H9 (cell line): ENCODE data around the gene OOSP4B. TPM values are rescaled to one million over a fixed set of nuclear protein-coding genes. Genes with fewer than 3 reads are reported as not detected.

ENCODE experiments used
- DNase-seq: peaks from one replicate; pipeline ENCODE4 v3.0.0-alpha.2; 2017
- H2AFZ ChIP-seq: one replicate; pipeline ENCODE4 v1.6.1; 2013; ENCODE audit warnings: mild to moderate bottlenecking, low read length, control low read depth, moderate library complexity
- H2AK5ac ChIP-seq: 2 replicates; pipeline ENCODE4 v1.6.1; 2013; ENCODE audit warnings: low read length, control low read depth, mixed read lengths; ENCODE audit not compliant: insufficient read length
- H2BK120ac ChIP-seq: one replicate; pipeline ENCODE4 v1.6.1; 2013; ENCODE audit warnings: low read depth, mild to moderate bottlenecking, low read length, control low read depth, inconsistent platforms; ENCODE audit not compliant: poor library complexity, severe bottlenecking
- H2BK12ac ChIP-seq: 2 replicates; pipeline ENCODE4 v1.6.1; 2013; ENCODE audit warnings: low read length, control low read depth, mixed read lengths, low read depth; ENCODE audit not compliant: insufficient read length
- H2BK15ac ChIP-seq: 2 replicates; pipeline ENCODE4 v1.6.1; 2013; ENCODE audit warnings: low read depth, low read length, control low read depth
- H2BK20ac ChIP-seq: one replicate; pipeline ENCODE4 v1.6.1; 2013; ENCODE audit warnings: low read depth, mild to moderate bottlenecking, low read length, control low read depth, inconsistent platforms; ENCODE audit not compliant: poor library complexity, severe bottlenecking
- H2BK5ac ChIP-seq: 2 replicates; pipeline ENCODE4 v1.6.1; 2013; ENCODE audit warnings: low read length, control low read depth, mixed read lengths; ENCODE audit not compliant: insufficient read length
- H3K14ac ChIP-seq: 2 replicates; pipeline ENCODE4 v1.6.1; 2013; ENCODE audit warnings: low read length, control low read depth; ENCODE audit not compliant: insufficient read depth
- H3K18ac ChIP-seq: 2 replicates; pipeline ENCODE4 v1.6.1; 2013; ENCODE audit warnings: low read depth, mild to moderate bottlenecking, mixed read lengths, low read length, control low read depth; ENCODE audit not compliant: insufficient read length
- H3K23ac ChIP-seq: 2 replicates; pipeline ENCODE4 v1.6.1; 2013; ENCODE audit warnings: low read length, control low read depth, mixed read lengths, low read depth; ENCODE audit not compliant: insufficient read length
- H3K23me2 ChIP-seq: 2 replicates; pipeline ENCODE4 v1.6.1; 2013; ENCODE audit warnings: low read depth, mild to moderate bottlenecking, mixed read lengths, low read length, control low read depth; ENCODE audit not compliant: insufficient read length, poor library complexity, severe bottlenecking
- H3K27ac ChIP-seq: 2 replicates; pipeline ENCODE4 v1.5.1; 2013; ENCODE audit warnings: low read length, control low read depth, mixed read lengths, low read depth; ENCODE audit not compliant: insufficient read length
- H3K27me3 ChIP-seq: 2 replicates; pipeline ENCODE4 v1.6.1; 2013; ENCODE audit warnings: low read length, control low read depth, inconsistent platforms; ENCODE audit not compliant: insufficient read depth
- H3K4ac ChIP-seq: 2 replicates; pipeline ENCODE4 v1.6.1; 2013; ENCODE audit warnings: low read depth, mild to moderate bottlenecking, control low read depth, inconsistent platforms, low read length, moderate library complexity
- H3K4me1 ChIP-seq: 2 replicates; pipeline ENCODE4 v1.6.1; 2013; ENCODE audit warnings: low read length, control low read depth, inconsistent platforms; ENCODE audit not compliant: insufficient read depth
- H3K4me2 ChIP-seq: 2 replicates; pipeline ENCODE4 v1.6.1; 2013; ENCODE audit warnings: low read length, control low read depth, mixed read lengths; ENCODE audit not compliant: insufficient read length, insufficient read depth
- H3K56ac ChIP-seq: 2 replicates; pipeline ENCODE4 v1.6.1; 2013; ENCODE audit warnings: low read depth, mild to moderate bottlenecking, mixed read lengths, low read length, control low read depth; ENCODE audit not compliant: insufficient read length
- H3K79me1 ChIP-seq: 2 replicates; pipeline ENCODE4 v1.6.1; 2013; ENCODE audit warnings: low read depth, mild to moderate bottlenecking, moderate library complexity, low read length, control low read depth, inconsistent platforms; ENCODE audit not compliant: insufficient read depth, poor library complexity, severe bottlenecking
- H3K79me2 ChIP-seq: 2 replicates; pipeline ENCODE4 v1.6.1; 2013; ENCODE audit warnings: low read length, control low read depth, inconsistent platforms; ENCODE audit not compliant: insufficient read depth
- H3K9ac ChIP-seq: 2 replicates; pipeline ENCODE4 v1.6.1; 2013; ENCODE audit warnings: low read length, control low read depth, mixed read lengths; ENCODE audit not compliant: insufficient read length; ENCODE audit errors: extremely low read depth
- H3K9me3 ChIP-seq: one replicate; pipeline ENCODE4 v1.6.1; 2013; ENCODE audit warnings: low read depth, low read length, inconsistent platforms; ENCODE audit not compliant: control insufficient read depth
- H3T11ph ChIP-seq: one replicate; pipeline ENCODE4 v1.6.1; 2013; ENCODE audit warnings: mild to moderate bottlenecking, low read length, control low read depth, inconsistent platforms
- H4K20me1 ChIP-seq: one replicate; pipeline ENCODE4 v1.6.1; 2013; ENCODE audit not compliant: control insufficient read depth, insufficient read length, insufficient read depth
- H4K5ac ChIP-seq: 2 replicates; pipeline ENCODE4 v1.6.1; 2013; ENCODE audit warnings: low read depth, mild to moderate bottlenecking, mixed read lengths, low read length, control low read depth; ENCODE audit not compliant: insufficient read length
- H4K8ac ChIP-seq: replicated peaks from 2 replicates; pipeline ENCODE4 v1.6.1; 2013; ENCODE audit warnings: low read length, control low read depth, mixed read lengths, low read depth; ENCODE audit not compliant: insufficient read length
- H4K91ac ChIP-seq: 2 replicates; pipeline ENCODE4 v1.6.1; 2013; ENCODE audit warnings: low read depth, mild to moderate bottlenecking, moderate library complexity, mixed read lengths, low read length, control low read depth; ENCODE audit not compliant: insufficient read length
- H3K27ac Mint-ChIP-seq, 3 experiments: 2 replicates in 2 of 3; 3 replicates in 1 of 3; pipeline ENCODE4 v1.8.0; 2020 to 2021; ENCODE audit warnings: mixed read lengths in 3 of 3, mild to moderate bottlenecking in 1 of 3, moderate library complexity in 1 of 3
- H3K27me3 Mint-ChIP-seq: 2 replicates; pipeline ENCODE4 v1.8.0; 2021; ENCODE audit warnings: low read depth, mild to moderate bottlenecking, moderate library complexity, mixed read lengths
- H3K36me3 Mint-ChIP-seq, 3 experiments: 2 replicates in 2 of 3; 3 replicates in 1 of 3; pipeline ENCODE4 v1.8.0; 2020 to 2021; ENCODE audit warnings: low read depth in 3 of 3, mixed read lengths in 3 of 3; ENCODE audit not compliant: insufficient read depth in 1 of 3
- H3K4me1 Mint-ChIP-seq, 2 experiments: 2 replicates each; pipeline ENCODE4 v1.8.0; 2020; ENCODE audit warnings: mixed read lengths in 2 of 2
- H3K4me3 Mint-ChIP-seq, 2 experiments: 2 replicates in 1 of 2; 3 replicates in 1 of 2; pipeline ENCODE4 v1.8.0; 2020 to 2021; ENCODE audit warnings: mild to moderate bottlenecking in 2 of 2, mixed read lengths in 2 of 2, moderate library complexity in 1 of 2
- H3K9me3 Mint-ChIP-seq, 2 experiments: 2 replicates in 1 of 2; 3 replicates in 1 of 2; pipeline ENCODE4 v1.8.0; 2020; ENCODE audit warnings: mild to moderate bottlenecking in 2 of 2, mixed read lengths in 2 of 2, moderate library complexity in 1 of 2
- WGBS: extraction: QIAGEN DNeasy Blood & Tissue Kit; methylation state at CpG from one replicate; pipeline ENCODE4 v1.1.7; 2013; ENCODE audit warnings: missing lambda C conversion rate, low lambda C conversion rate, mixed read lengths; ENCODE audit not compliant: insufficient read length; ENCODE audit errors: extremely low coverage; 5-methylcytosine and 5-hydroxymethylcytosine counted together
- total RNA-seq: library from RNA; stranded (reverse); gene quantifications from 2 replicates; pipeline ENCODE4 v1.2.1, GENCODE V29; 2021
- TF ChIP-seq, protein P1 (sequence below): fragments of 200-600 bp; sonication (generic); conservative IDR thresholded peaks from 3 replicates; pipeline ENCODE4 v1.8.0; 2021; ENCODE audit warnings: antibody characterized with exemption, mild to moderate bottlenecking

Gene OOSP4B
- total RNA-seq, 1 experiment from 2014 or later = not detected

DNA sequence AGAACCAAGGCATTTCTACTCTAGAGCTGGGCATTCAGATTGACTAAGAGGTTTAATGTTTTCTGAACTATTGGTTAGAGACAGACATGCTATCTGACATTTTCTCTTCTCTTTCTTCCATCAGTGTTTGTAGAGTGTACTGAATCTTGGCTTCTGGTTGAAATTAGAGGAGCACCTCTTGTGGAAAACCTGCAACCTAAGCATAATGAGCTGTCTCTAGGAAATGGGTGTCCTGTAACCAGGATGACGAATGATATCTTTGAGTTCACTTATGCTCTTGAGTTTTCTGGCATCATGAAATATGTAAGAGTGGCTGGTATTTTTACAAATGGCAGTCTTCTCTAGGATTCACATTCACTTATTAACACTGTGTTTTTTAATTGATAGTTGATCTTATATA lies 33.8 kb upstream of the OOSP4B start:
- Histone ChIP-seq H2BK120ac (no peak overlapping the region), H3K56ac (no peak overlapping the region), H2BK20ac (no peak overlapping the region), H3K79me2 (no peaks in the 10 kb centered on the region), H2BK5ac (no peak overlapping the region), H3K4me1 (no peaks in the 10 kb centered on the region), H3K9ac (no peak overlapping the region), H2BK12ac (no peak overlapping the region), H3K23ac (no peak overlapping the region), H2BK15ac (no peak overlapping the region), H2AK5ac (no peak overlapping the region), H3K27me3 (no peaks in the 10 kb centered on the region), H4K20me1 (no peaks in the 10 kb centered on the region), H4K8ac (no peak overlapping the region), H4K5ac (no peak overlapping the region), H3K4ac (no peak overlapping the region), H3K27ac (no peak overlapping the region), H3K18ac (no peak overlapping the region), H3K9me3 (no peaks in the 10 kb centered on the region), H3K79me1 (no peaks in the 10 kb centered on the region), H3K4me2 (no peak overlapping the region), H2AFZ (no peak overlapping the region), H3K23me2 (no peaks in the 10 kb centered on the region), H3K14ac (no peak overlapping the region), H3T11ph (no peak overlapping the region), H4K91ac (no peak overlapping the region)
- Mint-ChIP-seq H3K9me3 (no peaks in the 10 kb centered on the region; a peak in 1 of 5 replicates), H3K36me3 (no peaks in the 10 kb centered on the region), H3K4me1 (no peaks in the 10 kb centered on the region), H3K27me3 (no peaks in the 10 kb centered on the region; the same call in 1 of the 2 replicates), H3K4me3 (no peak overlapping the region), H3K27ac (no peak overlapping the region)
- no CpG with 5 or more reads among the region's 1 CpG for WGBS
- TF ChIP-seq, protein P1, sequence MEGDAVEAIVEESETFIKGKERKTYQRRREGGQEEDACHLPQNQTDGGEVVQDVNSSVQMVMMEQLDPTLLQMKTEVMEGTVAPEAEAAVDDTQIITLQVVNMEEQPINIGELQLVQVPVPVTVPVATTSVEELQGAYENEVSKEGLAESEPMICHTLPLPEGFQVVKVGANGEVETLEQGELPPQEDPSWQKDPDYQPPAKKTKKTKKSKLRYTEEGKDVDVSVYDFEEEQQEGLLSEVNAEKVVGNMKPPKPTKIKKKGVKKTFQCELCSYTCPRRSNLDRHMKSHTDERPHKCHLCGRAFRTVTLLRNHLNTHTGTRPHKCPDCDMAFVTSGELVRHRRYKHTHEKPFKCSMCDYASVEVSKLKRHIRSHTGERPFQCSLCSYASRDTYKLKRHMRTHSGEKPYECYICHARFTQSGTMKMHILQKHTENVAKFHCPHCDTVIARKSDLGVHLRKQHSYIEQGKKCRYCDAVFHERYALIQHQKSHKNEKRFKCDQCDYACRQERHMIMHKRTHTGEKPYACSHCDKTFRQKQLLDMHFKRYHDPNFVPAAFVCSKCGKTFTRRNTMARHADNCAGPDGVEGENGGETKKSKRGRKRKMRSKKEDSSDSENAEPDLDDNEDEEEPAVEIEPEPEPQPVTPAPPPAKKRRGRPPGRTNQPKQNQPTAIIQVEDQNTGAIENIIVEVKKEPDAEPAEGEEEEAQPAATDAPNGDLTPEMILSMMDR = no peak
- DNase-seq = no peak
